ENCODE results near the gene ETV6.

DNA sequence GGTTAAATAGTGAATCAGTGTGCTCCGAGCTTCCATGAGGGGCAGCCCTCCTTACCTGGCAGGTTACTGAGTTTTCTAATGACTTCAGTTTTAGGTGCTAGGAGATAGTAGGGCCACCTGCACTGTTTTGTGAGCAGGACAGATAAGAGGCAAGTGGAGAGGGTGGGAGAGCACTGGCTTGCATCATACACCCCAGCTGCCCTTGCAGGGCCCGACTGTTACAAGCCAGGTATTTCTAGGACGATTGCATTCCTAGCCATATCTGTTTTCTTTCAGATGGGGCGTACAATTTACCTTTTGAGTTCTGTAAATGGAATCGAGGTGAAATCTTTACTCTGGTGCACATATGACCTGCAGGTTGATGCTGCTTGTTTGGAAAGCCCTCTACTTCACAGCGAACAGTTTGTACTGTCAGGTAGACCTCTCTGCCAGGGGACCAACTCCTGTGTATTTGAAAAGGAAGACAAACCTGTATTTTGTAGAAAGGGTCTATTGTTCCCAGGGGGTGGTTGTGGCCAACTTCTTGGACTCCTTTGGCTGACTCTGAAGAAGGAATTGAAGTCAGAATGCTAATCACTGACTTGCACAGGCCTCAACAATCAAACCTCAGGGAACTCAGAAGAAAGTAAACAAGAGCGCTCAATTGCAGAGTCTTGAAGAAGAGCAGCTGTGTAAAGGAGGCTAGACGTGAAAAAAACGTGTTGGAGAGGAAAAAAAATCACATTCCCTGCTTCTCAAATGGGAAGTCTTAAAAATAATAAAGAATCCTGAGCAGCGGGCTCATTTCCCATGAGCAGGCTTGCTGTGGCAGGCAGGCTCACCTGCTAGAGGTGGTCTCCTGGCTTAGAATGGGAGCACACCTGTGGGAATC lies 57.3 kb downstream of the ETV6 start:
- TF ChIP-seq, protein P1, sequence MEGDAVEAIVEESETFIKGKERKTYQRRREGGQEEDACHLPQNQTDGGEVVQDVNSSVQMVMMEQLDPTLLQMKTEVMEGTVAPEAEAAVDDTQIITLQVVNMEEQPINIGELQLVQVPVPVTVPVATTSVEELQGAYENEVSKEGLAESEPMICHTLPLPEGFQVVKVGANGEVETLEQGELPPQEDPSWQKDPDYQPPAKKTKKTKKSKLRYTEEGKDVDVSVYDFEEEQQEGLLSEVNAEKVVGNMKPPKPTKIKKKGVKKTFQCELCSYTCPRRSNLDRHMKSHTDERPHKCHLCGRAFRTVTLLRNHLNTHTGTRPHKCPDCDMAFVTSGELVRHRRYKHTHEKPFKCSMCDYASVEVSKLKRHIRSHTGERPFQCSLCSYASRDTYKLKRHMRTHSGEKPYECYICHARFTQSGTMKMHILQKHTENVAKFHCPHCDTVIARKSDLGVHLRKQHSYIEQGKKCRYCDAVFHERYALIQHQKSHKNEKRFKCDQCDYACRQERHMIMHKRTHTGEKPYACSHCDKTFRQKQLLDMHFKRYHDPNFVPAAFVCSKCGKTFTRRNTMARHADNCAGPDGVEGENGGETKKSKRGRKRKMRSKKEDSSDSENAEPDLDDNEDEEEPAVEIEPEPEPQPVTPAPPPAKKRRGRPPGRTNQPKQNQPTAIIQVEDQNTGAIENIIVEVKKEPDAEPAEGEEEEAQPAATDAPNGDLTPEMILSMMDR (conservative IDR thresholded peaks at IDR 0.05 in 1 of 2, IDR thresholded peaks at IDR 0.05 in 1 of 2; ENCODE audit: extremely low read depth in 1 of 2, insufficient read depth in 1 of 2, low read depth in 1 of 2, low read length in 2 of 2) = no peak
- TF ChIP-seq EZH2 (IDR thresholded peaks at IDR 0.05; ENCODE audit: borderline replicate concordance, low read length) = no peak

Measured in mammary epithelial cell (primary cell).